ENCODE measurements around the gene CPZ.

DNA sequence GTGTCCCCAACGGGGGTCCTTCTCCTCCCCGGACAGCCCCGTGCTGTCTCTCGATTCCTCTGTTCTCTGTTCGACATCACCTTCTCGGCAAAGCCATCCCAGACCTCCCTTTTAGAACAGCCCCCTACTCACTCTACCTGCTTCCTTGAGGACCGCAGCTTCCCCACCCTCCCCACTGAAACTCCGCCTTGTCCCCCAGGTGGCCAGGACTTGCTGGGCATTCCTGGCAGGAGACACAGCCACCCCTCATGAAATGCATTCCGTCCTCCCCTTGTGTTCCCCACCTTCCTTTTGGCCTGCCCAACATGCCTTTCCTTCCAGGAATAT lies 47.2 kb upstream of the CPZ start:
- TF ChIP-seq, protein P1, sequence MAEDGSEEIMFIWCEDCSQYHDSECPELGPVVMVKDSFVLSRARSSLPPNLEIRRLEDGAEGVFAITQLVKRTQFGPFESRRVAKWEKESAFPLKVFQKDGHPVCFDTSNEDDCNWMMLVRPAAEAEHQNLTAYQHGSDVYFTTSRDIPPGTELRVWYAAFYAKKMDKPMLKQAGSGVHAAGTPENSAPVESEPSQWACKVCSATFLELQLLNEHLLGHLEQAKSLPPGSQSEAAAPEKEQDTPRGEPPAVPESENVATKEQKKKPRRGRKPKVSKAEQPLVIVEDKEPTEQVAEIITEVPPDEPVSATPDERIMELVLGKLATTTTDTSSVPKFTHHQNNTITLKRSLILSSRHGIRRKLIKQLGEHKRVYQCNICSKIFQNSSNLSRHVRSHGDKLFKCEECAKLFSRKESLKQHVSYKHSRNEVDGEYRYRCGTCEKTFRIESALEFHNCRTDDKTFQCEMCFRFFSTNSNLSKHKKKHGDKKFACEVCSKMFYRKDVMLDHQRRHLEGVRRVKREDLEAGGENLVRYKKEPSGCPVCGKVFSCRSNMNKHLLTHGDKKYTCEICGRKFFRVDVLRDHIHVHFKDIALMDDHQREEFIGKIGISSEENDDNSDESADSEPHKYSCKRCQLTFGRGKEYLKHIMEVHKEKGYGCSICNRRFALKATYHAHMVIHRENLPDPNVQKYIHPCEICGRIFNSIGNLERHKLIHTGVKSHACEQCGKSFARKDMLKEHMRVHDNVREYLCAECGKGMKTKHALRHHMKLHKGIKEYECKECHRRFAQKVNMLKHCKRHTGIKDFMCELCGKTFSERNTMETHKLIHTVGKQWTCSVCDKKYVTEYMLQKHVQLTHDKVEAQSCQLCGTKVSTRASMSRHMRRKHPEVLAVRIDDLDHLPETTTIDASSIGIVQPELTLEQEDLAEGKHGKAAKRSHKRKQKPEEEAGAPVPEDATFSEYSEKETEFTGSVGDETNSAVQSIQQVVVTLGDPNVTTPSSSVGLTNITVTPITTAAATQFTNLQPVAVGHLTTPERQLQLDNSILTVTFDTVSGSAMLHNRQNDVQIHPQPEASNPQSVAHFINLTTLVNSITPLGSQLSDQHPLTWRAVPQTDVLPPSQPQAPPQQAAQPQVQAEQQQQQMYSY (CRISPR knock-in tag; IDR thresholded peaks at IDR 0.05) = no peak
- TF ChIP-seq, protein P2, sequence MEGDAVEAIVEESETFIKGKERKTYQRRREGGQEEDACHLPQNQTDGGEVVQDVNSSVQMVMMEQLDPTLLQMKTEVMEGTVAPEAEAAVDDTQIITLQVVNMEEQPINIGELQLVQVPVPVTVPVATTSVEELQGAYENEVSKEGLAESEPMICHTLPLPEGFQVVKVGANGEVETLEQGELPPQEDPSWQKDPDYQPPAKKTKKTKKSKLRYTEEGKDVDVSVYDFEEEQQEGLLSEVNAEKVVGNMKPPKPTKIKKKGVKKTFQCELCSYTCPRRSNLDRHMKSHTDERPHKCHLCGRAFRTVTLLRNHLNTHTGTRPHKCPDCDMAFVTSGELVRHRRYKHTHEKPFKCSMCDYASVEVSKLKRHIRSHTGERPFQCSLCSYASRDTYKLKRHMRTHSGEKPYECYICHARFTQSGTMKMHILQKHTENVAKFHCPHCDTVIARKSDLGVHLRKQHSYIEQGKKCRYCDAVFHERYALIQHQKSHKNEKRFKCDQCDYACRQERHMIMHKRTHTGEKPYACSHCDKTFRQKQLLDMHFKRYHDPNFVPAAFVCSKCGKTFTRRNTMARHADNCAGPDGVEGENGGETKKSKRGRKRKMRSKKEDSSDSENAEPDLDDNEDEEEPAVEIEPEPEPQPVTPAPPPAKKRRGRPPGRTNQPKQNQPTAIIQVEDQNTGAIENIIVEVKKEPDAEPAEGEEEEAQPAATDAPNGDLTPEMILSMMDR (IDR thresholded peaks at IDR 0.05) = no peak
- TF ChIP-seq CREM (CRISPR knock-in tag; IDR thresholded peaks at IDR 0.05) (no peak), JUN (CRISPR knock-in tag; IDR thresholded peaks at IDR 0.05) (no peak), ZNF263 (CRISPR knock-in tag; IDR thresholded peaks at IDR 0.05; ENCODE audit: low read depth) (no peak), TEAD1 (CRISPR knock-in tag; IDR thresholded peaks at IDR 0.05) (no peak), SP1 (CRISPR knock-in tag; conservative IDR thresholded peaks at IDR 0.05) (no peak)
- TF ChIP-seq, protein P3, sequence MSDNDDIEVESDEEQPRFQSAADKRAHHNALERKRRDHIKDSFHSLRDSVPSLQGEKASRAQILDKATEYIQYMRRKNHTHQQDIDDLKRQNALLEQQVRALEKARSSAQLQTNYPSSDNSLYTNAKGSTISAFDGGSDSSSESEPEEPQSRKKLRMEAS (CRISPR knock-in tag; IDR thresholded peaks at IDR 0.05) = no peak
- TF ChIP-seq, protein P4, sequence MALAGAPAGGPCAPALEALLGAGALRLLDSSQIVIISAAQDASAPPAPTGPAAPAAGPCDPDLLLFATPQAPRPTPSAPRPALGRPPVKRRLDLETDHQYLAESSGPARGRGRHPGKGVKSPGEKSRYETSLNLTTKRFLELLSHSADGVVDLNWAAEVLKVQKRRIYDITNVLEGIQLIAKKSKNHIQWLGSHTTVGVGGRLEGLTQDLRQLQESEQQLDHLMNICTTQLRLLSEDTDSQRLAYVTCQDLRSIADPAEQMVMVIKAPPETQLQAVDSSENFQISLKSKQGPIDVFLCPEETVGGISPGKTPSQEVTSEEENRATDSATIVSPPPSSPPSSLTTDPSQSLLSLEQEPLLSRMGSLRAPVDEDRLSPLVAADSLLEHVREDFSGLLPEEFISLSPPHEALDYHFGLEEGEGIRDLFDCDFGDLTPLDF (CRISPR knock-in tag; IDR thresholded peaks at IDR 0.05) = no peak
